ENCODE measurements around the gene PDE3B. TPM values are rescaled to one million over a fixed set of nuclear protein-coding genes. Genes with fewer than 3 reads are reported as not detected.

PDE3B gene
- total and polyA plus RNA-seq, 9 of the 15 experiments (the other 6 are each of a cell fraction or from before 2014, with no cell fraction given): 2.3 to 22.5 (median 12.2) TPM

DNA sequence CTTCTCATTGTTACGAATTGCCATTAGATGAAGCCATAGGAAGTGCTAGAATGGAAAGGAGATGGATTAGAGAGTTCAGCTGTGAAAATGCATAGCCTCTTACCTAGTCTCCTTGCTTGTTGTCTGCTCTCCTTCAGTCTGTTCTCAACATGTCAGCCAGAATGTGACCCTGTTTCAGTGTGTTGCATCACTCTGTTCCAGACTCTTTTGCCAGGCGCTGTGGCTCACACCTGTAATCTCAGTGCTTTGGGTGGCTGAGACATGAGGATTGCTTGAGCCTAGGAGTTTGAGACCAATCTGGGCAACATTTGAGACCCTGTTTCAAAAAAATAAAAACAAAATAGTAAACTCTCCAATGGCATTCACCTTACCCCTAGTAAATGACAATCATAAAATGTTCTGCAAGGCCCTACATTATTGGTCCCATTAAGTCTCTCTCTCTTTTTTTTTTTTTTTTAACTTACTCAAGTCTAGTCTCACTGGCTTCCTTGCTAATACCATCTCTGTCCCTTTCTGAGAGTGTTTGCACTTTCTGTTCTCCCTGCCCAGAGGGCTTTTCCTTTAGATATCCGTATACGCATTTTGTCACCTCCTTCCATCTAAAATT is 209.1 kb downstream of the PDE3B start (continued):
- TF ChIP-seq, protein P1, sequence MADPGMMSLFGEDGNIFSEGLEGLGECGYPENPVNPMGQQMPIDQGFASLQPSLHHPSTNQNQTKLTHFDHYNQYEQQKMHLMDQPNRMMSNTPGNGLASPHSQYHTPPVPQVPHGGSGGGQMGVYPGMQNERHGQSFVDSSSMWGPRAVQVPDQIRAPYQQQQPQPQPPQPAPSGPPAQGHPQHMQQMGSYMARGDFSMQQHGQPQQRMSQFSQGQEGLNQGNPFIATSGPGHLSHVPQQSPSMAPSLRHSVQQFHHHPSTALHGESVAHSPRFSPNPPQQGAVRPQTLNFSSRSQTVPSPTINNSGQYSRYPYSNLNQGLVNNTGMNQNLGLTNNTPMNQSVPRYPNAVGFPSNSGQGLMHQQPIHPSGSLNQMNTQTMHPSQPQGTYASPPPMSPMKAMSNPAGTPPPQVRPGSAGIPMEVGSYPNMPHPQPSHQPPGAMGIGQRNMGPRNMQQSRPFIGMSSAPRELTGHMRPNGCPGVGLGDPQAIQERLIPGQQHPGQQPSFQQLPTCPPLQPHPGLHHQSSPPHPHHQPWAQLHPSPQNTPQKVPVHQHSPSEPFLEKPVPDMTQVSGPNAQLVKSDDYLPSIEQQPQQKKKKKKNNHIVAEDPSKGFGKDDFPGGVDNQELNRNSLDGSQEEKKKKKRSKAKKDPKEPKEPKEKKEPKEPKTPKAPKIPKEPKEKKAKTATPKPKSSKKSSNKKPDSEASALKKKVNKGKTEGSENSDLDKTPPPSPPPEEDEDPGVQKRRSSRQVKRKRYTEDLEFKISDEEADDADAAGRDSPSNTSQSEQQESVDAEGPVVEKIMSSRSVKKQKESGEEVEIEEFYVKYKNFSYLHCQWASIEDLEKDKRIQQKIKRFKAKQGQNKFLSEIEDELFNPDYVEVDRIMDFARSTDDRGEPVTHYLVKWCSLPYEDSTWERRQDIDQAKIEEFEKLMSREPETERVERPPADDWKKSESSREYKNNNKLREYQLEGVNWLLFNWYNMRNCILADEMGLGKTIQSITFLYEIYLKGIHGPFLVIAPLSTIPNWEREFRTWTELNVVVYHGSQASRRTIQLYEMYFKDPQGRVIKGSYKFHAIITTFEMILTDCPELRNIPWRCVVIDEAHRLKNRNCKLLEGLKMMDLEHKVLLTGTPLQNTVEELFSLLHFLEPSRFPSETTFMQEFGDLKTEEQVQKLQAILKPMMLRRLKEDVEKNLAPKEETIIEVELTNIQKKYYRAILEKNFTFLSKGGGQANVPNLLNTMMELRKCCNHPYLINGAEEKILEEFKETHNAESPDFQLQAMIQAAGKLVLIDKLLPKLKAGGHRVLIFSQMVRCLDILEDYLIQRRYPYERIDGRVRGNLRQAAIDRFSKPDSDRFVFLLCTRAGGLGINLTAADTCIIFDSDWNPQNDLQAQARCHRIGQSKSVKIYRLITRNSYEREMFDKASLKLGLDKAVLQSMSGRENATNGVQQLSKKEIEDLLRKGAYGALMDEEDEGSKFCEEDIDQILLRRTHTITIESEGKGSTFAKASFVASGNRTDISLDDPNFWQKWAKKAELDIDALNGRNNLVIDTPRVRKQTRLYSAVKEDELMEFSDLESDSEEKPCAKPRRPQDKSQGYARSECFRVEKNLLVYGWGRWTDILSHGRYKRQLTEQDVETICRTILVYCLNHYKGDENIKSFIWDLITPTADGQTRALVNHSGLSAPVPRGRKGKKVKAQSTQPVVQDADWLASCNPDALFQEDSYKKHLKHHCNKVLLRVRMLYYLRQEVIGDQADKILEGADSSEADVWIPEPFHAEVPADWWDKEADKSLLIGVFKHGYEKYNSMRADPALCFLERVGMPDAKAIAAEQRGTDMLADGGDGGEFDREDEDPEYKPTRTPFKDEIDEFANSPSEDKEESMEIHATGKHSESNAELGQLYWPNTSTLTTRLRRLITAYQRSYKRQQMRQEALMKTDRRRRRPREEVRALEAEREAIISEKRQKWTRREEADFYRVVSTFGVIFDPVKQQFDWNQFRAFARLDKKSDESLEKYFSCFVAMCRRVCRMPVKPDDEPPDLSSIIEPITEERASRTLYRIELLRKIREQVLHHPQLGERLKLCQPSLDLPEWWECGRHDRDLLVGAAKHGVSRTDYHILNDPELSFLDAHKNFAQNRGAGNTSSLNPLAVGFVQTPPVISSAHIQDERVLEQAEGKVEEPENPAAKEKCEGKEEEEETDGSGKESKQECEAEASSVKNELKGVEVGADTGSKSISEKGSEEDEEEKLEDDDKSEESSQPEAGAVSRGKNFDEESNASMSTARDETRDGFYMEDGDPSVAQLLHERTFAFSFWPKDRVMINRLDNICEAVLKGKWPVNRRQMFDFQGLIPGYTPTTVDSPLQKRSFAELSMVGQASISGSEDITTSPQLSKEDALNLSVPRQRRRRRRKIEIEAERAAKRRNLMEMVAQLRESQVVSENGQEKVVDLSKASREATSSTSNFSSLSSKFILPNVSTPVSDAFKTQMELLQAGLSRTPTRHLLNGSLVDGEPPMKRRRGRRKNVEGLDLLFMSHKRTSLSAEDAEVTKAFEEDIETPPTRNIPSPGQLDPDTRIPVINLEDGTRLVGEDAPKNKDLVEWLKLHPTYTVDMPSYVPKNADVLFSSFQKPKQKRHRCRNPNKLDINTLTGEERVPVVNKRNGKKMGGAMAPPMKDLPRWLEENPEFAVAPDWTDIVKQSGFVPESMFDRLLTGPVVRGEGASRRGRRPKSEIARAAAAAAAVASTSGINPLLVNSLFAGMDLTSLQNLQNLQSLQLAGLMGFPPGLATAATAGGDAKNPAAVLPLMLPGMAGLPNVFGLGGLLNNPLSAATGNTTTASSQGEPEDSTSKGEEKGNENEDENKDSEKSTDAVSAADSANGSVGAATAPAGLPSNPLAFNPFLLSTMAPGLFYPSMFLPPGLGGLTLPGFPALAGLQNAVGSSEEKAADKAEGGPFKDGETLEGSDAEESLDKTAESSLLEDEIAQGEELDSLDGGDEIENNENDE (IDR thresholded peaks at IDR 0.05; ENCODE audit: low read depth, low read length): no peak
- TF ChIP-seq FOXP1 (CRISPR knock-in tag; IDR thresholded peaks at IDR 0.05) (no peak), SP1 (CRISPR knock-in tag; IDR thresholded peaks at IDR 0.05) (no peak), ZNF224 (CRISPR knock-in tag; IDR thresholded peaks at IDR 0.05) (no peak), L3MBTL2 (IDR thresholded peaks at IDR 0.05) (peak; percentile 96), RBM14 (IDR thresholded peaks at IDR 0.05; ENCODE audit: borderline replicate concordance, insufficient read depth, low read depth, low read length) (no peak), HNRNPL (IDR thresholded peaks at IDR 0.05; ENCODE audit: low read depth, low read length) (no peak), SAP30 (IDR thresholded peaks at IDR 0.05; ENCODE audit: borderline replicate concordance, insufficient read depth, low read depth, low read length, poor library complexity, severe bottlenecking) (no peak), KDM1A (IDR thresholded peaks at IDR 0.05) (no peak), TCF3 (CRISPR knock-in tag; IDR thresholded peaks at IDR 0.05) (no peak), SRSF9 (IDR thresholded peaks at IDR 0.05; ENCODE audit: borderline replicate concordance, low read depth, low read length) (no peak)
- TF ChIP-seq, protein P2, sequence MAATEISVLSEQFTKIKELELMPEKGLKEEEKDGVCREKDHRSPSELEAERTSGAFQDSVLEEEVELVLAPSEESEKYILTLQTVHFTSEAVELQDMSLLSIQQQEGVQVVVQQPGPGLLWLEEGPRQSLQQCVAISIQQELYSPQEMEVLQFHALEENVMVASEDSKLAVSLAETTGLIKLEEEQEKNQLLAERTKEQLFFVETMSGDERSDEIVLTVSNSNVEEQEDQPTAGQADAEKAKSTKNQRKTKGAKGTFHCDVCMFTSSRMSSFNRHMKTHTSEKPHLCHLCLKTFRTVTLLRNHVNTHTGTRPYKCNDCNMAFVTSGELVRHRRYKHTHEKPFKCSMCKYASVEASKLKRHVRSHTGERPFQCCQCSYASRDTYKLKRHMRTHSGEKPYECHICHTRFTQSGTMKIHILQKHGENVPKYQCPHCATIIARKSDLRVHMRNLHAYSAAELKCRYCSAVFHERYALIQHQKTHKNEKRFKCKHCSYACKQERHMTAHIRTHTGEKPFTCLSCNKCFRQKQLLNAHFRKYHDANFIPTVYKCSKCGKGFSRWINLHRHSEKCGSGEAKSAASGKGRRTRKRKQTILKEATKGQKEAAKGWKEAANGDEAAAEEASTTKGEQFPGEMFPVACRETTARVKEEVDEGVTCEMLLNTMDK (IDR thresholded peaks at IDR 0.05; ENCODE audit: borderline replicate concordance, insufficient read depth, low read depth, low read length, poor library complexity, severe bottlenecking): no peak
- TF ChIP-seq, protein P3, sequence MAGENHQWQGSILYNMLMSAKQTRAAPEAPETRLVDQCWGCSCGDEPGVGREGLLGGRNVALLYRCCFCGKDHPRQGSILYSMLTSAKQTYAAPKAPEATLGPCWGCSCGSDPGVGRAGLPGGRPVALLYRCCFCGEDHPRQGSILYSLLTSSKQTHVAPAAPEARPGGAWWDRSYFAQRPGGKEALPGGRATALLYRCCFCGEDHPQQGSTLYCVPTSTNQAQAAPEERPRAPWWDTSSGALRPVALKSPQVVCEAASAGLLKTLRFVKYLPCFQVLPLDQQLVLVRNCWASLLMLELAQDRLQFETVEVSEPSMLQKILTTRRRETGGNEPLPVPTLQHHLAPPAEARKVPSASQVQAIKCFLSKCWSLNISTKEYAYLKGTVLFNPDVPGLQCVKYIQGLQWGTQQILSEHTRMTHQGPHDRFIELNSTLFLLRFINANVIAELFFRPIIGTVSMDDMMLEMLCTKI (IDR thresholded peaks at IDR 0.05; ENCODE audit: partially characterized antibody): no peak

Measured in K562 (cell line).